Measurements from ENCODE around the gene TAGLN3. TPM values are rescaled to one million over a fixed set of nuclear protein-coding genes. Genes with fewer than 3 reads are reported as not detected.

TAGLN3 gene
- total and polyA plus RNA-seq, 8 donors, result 0.28 to 50.7 (median 2.6) TPM

- Histone ChIP-seq H3K36me3 (no peaks in the 10 kb centered on the region), H3K4me3 (peak overlapping the region in 1 of 4 donors; percentile 46), H3K27me3 (no peaks in the 10 kb centered on the region), H3K4me1 (no peaks in the 10 kb centered on the region), H3K27ac (no peak overlapping the region), H3K9me3 (no peaks in the 10 kb centered on the region)
- WGBS, 2 donors, result 34 to 37% methylated on average over 19 of the region's 19 CpGs
- no peak for TF ChIP-seq CTCF (IDR thresholded peaks at IDR 0.05)
- DNase-seq, result no peak
- ATAC-seq, result peak in 2 of 4 donors; percentile 6 to 21
- FAIRE-seq, result no peak
- intact Hi-C loops (cut with DNase I), result no loop called here
Measured at GRCh38 chr3:111999484-112000324, 982 bp downstream of the TAGLN3 start.

- Histone ChIP-seq H3K36me3 (no peaks in the 10 kb centered on the region), H3K4me1 (no peaks in the 10 kb centered on the region), H3K9me3 (no peaks in the 10 kb centered on the region), H3K27ac (no peak overlapping the region), H3K4me3 (no peak overlapping the region), H3K27me3 (no peaks in the 10 kb centered on the region)
- FAIRE-seq (no peak), DNase-seq (no peak), ATAC-seq (no peak)
- WGBS, 2 donors, result 86 to 88% methylated on average over 5 of the region's 5 CpGs
- TF ChIP-seq CTCF (IDR thresholded peaks at IDR 0.05), result no peak
- intact Hi-C loops (cut with DNase I), result no loop called here
Measured at GRCh38 chr3:112000367-112000771, 1.6 kb downstream of the TAGLN3 start.

- Histone ChIP-seq H3K4me1 (no peaks in the 10 kb centered on the region), H3K4me3 (no peak overlapping the region), H3K9me3 (no peaks in the 10 kb centered on the region), H3K36me3 (no peaks in the 10 kb centered on the region), H3K27ac (no peak overlapping the region), H3K27me3 (no peaks in the 10 kb centered on the region)
- 86 to 89% methylated on average over 2 of the region's 2 CpGs for WGBS, 2 donors
- DNase-seq (no peak), FAIRE-seq (no peak), ATAC-seq (peak in 1 of 4 donors; percentile 5)
- intact Hi-C loops (cut with DNase I), result no loop called here
- TF ChIP-seq CTCF (IDR thresholded peaks at IDR 0.05), result no peak
Measured at GRCh38 chr3:112000966-112001365, 2.2 kb downstream of the TAGLN3 start.

GRCh38 chr3:112001526-112001925, 2.8 kb downstream of the TAGLN3 start:
- no peaks in the 10 kb centered on the region for H3K9me3 ChIP-seq
- no peaks in the 10 kb centered on the region for H3K27me3 ChIP-seq
- TF ChIP-seq CTCF (IDR thresholded peaks at IDR 0.05), result no peak
- no peaks in the 10 kb centered on the region for H3K4me1 ChIP-seq
- 94 to 97% methylated on average over 2 of the region's 2 CpGs for WGBS, 2 donors
- H3K27ac ChIP-seq, result no peak overlapping the region
- H3K36me3 ChIP-seq, result no peaks in the 10 kb centered on the region
- ATAC-seq (no peak), DNase-seq (no peak), FAIRE-seq (no peak)
- intact Hi-C loops (cut with DNase I), result no loop called here
- H3K4me3 ChIP-seq, result no peak overlapping the region
